DMS114 treated with DMSO at 0.1 percent for 48 hours (cell line): ENCODE data around the gene CAMK4.

ENCODE experiments used
- DNase-seq: peaks from one replicate; lab custom pipeline; 2025; ENCODE audit not compliant: unreplicated experiment; lab: John Stamatoyannopoulos, UW

CAMK4 gene

DNA sequence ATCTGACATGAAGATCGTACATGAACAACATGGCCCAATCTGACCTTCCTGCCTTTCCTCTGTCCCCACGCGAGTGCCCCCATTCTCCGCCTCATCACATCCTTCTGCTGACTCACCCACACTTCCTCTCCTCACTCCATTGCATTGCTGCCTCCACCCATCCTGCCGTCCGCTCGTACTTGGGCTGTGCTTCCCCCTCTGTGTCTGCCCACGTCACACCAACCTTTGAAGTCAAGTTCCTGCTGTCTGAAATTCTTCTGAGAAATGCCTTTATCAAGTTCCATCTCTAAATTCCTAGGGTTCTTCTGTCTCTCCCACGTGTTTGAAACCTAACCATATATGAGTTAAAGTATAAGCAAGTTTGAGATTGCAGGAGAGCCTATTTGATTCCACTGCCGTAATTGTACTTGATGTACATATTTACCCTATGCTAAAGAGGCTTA lies 306.1 kb downstream of the CAMK4 start:
- DNase-seq: no peak

DNA sequence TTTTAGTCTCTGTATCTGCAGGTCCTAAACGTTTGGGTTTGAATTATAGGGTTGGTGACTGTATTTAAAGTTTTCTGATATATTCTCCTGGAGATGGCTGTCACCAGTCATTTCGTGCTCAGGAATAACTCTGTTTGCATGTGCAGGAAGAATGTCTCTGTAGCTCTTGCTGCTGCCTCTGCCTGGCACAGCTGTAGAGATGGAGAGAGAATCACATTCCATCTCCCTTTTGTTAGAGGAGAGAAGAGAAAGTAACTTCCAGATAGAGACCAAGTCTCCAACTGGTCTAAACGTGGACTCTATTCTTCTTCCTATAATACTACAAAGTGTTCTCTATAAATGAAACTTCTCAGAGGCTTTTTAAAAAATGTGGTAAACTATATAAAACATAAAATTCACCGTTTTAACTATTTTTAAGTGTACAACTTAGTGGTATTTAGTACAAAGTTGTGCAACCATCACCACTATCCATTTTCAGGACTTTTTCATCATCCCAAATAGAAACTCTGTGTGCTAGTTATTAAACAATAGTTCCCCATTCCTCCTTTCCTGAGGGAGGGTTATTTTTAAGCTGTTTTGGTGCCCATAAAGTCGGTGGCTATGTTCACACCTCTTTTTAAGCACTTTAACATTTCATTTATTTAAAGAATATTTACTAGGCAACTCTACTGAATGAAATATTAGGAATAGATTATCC lies 308.9 kb downstream of the CAMK4 start:
- no peak for DNase-seq

DNA sequence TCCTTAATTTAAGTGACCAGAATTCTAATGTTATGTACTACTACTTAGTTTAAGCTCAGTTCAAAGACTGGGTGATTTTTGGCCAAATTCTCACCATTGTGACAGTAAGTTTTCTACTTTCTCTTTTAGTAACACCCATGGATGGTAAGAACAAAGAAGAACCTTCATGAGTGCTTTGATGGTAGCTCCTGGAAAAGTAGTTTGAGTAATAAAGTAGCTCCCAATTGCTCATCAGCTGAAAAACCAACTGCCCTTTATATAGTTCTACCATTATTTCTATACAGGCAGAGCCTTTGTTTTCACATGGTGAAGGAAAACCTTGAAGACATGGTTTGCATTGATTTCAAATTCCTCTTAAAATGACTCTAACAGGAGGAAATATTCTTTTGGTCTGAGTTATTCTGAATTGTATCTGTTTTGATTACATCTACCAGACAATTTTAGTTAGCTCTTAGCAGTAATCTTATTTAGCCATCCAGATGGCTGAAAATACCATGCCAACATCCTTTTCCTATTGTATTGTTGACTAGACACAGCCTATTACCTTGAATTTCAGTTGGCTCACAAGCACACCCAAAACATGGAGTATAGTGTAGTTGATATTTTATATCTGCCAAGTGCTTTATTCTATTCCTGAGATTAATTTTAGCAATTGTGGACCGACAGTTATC lies 311.8 kb downstream of the CAMK4 start:
- DNase-seq: no peak

DNA sequence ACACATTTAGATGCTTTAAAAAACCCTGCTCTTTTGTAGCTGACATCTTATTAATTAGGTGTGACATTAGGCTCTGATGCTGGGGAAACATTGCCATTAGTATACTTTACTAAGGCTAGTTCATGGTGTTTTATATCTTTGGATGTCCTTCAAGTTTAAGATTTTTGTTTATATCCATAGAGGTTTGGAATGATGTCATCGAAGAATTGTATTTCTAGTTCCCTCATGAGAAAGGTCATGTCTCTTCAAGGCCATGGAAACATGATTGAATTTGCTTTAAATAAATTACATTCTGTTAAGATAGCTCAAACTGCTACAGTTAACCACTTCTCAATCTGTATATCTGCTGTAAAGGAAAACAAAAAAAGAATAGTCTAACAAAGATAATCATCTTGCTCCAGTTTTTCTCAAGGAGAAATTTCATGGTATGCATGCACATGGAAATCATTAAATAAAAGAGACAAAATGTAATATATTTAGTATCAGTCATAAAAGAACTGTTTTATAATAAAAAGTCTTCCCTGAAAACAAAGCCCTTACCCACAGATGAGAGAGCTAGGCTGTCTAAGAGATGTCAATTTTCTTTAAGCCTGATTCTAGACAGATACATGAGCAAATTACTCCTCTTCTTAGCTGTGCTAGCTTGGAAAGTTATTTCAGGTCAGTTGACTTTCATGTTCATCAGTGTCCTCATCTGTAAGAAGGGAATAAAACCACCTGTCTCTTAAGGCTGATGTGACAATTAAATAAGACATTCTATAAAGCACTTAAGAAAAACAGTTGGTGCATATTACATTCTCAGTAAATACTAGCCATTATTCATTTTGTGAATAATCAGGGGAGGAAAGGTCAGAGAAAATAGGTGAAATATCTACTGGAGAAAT lies 313.2 kb downstream of the CAMK4 start:
- DNase-seq: no peak
